Hepatocyte (in vitro differentiated cells): Measurements from ENCODE around the gene SNRNP70. TPM values are rescaled to one million over a fixed set of nuclear protein-coding genes. Genes with fewer than 3 reads are reported as not detected.

ENCODE experiments used
- DNase-seq: peaks from one replicate; pipeline ENCODE4 v3.0.0-alpha.2; 2016; ENCODE audit warnings: low spot score
- H2AFZ ChIP-seq: fragments of 200-600 bp; sonication (generic); 2 replicates; pipeline ENCODE4 v1.6.0; 2016; ENCODE audit warnings: antibody characterized with exemption, mild to moderate bottlenecking
- H3K27ac ChIP-seq: fragments of 200-600 bp; sonication (generic); 2 replicates; pipeline ENCODE4 v1.5.1; 2016; ENCODE audit warnings: mild to moderate bottlenecking
- H3K27me3 ChIP-seq: fragments of 200-600 bp; sonication (generic); 2 replicates; pipeline ENCODE4 v1.6.1; 2016
- H3K36me3 ChIP-seq: fragments of 200-600 bp; sonication (generic); replicated peaks from 2 replicates; pipeline ENCODE4 v1.5.1; 2016; ENCODE audit warnings: low read depth; ENCODE audit not compliant: insufficient read depth
- H3K4me1 ChIP-seq: fragments of 200-600 bp; sonication (generic); 2 replicates; pipeline ENCODE4 v1.5.1; 2016; ENCODE audit warnings: mild to moderate bottlenecking, moderate library complexity; ENCODE audit not compliant: insufficient read depth
- H3K4me2 ChIP-seq: fragments of 200-600 bp; sonication (generic); 2 replicates; pipeline ENCODE4 v1.6.0; 2016
- H3K4me3 ChIP-seq: fragments of 200-600 bp; sonication (generic); 2 replicates; pipeline ENCODE4 v1.5.1; 2016; ENCODE audit warnings: mild to moderate bottlenecking
- H3K79me2 ChIP-seq: fragments of 200-600 bp; sonication (generic); 2 replicates; pipeline ENCODE4 v1.6.0; 2017; ENCODE audit warnings: mild to moderate bottlenecking
- H3K9me2 ChIP-seq: fragments of 200-600 bp; sonication (generic); replicated peaks from 2 replicates; pipeline ENCODE4 v1.6.0; 2017; ENCODE audit warnings: mild to moderate bottlenecking; ENCODE audit not compliant: insufficient read depth
- H3K9me3 ChIP-seq: fragments of 200-600 bp; sonication (generic); 2 replicates; pipeline ENCODE4 v1.5.1; 2016; ENCODE audit warnings: low read depth, mild to moderate bottlenecking
- H4K20me1 ChIP-seq: fragments of 200-600 bp; sonication (generic); 2 replicates; pipeline ENCODE4 v1.6.0; 2016; ENCODE audit warnings: mild to moderate bottlenecking; ENCODE audit not compliant: insufficient read depth, poor library complexity, severe bottlenecking
- CTCF ChIP-seq: fragments of 200-600 bp; sonication (generic); IDR thresholded peaks from 2 replicates; pipeline ENCODE4 v1.5.1; 2016; ENCODE audit warnings: antibody characterized with exemption, mild to moderate bottlenecking; ENCODE audit not compliant: poor library complexity
- EZH2 ChIP-seq: fragments of 200-600 bp; sonication (generic); IDR thresholded peaks from 2 replicates; pipeline ENCODE4 v1.6.1; 2016; ENCODE audit warnings: antibody characterized with exemption, mild to moderate bottlenecking, borderline replicate concordance
- EZH2phosphoT487 ChIP-seq: fragments of 200-600 bp; sonication (generic); IDR thresholded peaks from one replicate; pipeline ENCODE4 v1.6.1; 2018; ENCODE audit warnings: antibody characterized with exemption, mild to moderate bottlenecking, low read depth, moderate library complexity; ENCODE audit not compliant: unreplicated experiment, severe bottlenecking
- WGBS: methylation state at CpG from one replicate; pipeline ENCODE4 v1.1.6; 2016; ENCODE audit warnings: low lambda C conversion rate; ENCODE audit errors: missing lambda C conversion rate; 5-methylcytosine and 5-hydroxymethylcytosine counted together
- polyA plus RNA-seq: library from polyadenylated mRNA; unstranded; fragments of >200 nt; fragmentation: Nextera tagmentation; extraction: Ambion mirVana; gene quantifications from 2 replicates; pipeline ENCODE4 v1.2.1, GENCODE V29; 2016
- total RNA-seq: library from RNA; depleted of rRNA; stranded (reverse); fragments of >200 nt; gene quantifications from 2 replicates; pipeline ENCODE4 v1.2.3, GENCODE V29; 2014

Gene SNRNP70
- total and polyA plus RNA-seq, 2 experiments from 2014 or later, result 190 to 248 TPM

GRCh38 chr19:49150106-49150943 is 65.1 kb downstream of the SNRNP70 start:
- peak overlapping the region; percentile 61 for H2AFZ ChIP-seq
- H3K4me2 ChIP-seq, result peak overlapping the region; percentile 88
- H3K79me2 ChIP-seq, result no peaks in the 10 kb centered on the region
- H3K27me3 ChIP-seq, result no peaks in the 10 kb centered on the region
- H3K9me2 ChIP-seq, result no peaks in the 10 kb centered on the region
- peaks cover 16% of the 10 kb centered on the region for H3K4me1 ChIP-seq
- H3K9me3 ChIP-seq, result no peaks in the 10 kb centered on the region
- 2% methylated on average over 28 of the region's 75 CpGs for WGBS
- H3K4me3 ChIP-seq, result peak overlapping the region; percentile 43
- H4K20me1 ChIP-seq, result no peaks in the 10 kb centered on the region
- TF ChIP-seq EZH2phosphoT487 (no peak), CTCF (no peak), EZH2 (no peak)
- peak overlapping the region; percentile 82 for H3K27ac ChIP-seq
- DNase-seq, result peak; percentile 93
- H3K36me3 ChIP-seq, result no peaks in the 10 kb centered on the region

GRCh38 chr19:49150944-49151243 is 65.6 kb downstream of the SNRNP70 start:
- Histone ChIP-seq H3K36me3 (no peaks in the 10 kb centered on the region), H3K4me3 (peak overlapping the region; percentile 43), H3K9me3 (no peaks in the 10 kb centered on the region), H3K27me3 (no peaks in the 10 kb centered on the region), H3K9me2 (no peaks in the 10 kb centered on the region), H3K4me2 (peak overlapping the region; percentile 88), H2AFZ (peak overlapping the region; percentile 61), H3K79me2 (no peaks in the 10 kb centered on the region), H4K20me1 (no peaks in the 10 kb centered on the region), H3K4me1 (peaks cover 16% of the 10 kb centered on the region), H3K27ac (peak overlapping the region; percentile 82)
- no peak for TF ChIP-seq CTCF
- no peak for TF ChIP-seq EZH2
- TF ChIP-seq EZH2phosphoT487, result no peak
- 16% methylated on average over 10 of the region's 16 CpGs for WGBS
- no peak for DNase-seq

- H3K4me3 ChIP-seq, result no peak overlapping the region
- no peaks in the 10 kb centered on the region for H3K9me2 ChIP-seq
- H3K4me2 ChIP-seq, result peak overlapping the region; percentile 88
- H3K27ac ChIP-seq, result peak overlapping the region; percentile 82
- peak; percentile 89 for DNase-seq
- no peaks in the 10 kb centered on the region for H3K27me3 ChIP-seq
- H2AFZ ChIP-seq, result peak overlapping the region; percentile 61
- no peaks in the 10 kb centered on the region for H3K79me2 ChIP-seq
- H4K20me1 ChIP-seq, result no peaks in the 10 kb centered on the region
- H3K4me1 ChIP-seq, result peaks cover 16% of the 10 kb centered on the region
- no peaks in the 10 kb centered on the region for H3K36me3 ChIP-seq
- no peaks in the 10 kb centered on the region for H3K9me3 ChIP-seq
- WGBS, result 17% methylated on average over 29 of the region's 45 CpGs
- TF ChIP-seq EZH2 (no peak), EZH2phosphoT487 (no peak), CTCF (no peak)
These were observed 66.2 kb downstream of the SNRNP70 start for GRCh38 chr19:49151267-49152118.
